Mesenteric fat pad (tissue), 1 donor: ENCODE results near the gene EFHC1. TPM values are rescaled to one million over a fixed set of nuclear protein-coding genes. Genes with fewer than 3 reads are reported as not detected.
A peak's percentile ranks its signal among the peaks of the same experiment; 100 is the strongest.

Experiments used
- DNase-seq: peaks from one replicate; pipeline ENCODE4 v3.0.0-alpha.2; 2020; ENCODE audit warnings: low spot score
- total RNA-seq: library from RNA; stranded (reverse); fragmentation: NEBNext Ultra II Directional; extraction: Animal tissue kit (Norgen Biotek cat#: 25700); gene quantifications from one replicate; pipeline ENCODE4 v1.2.1, GENCODE V29; 2021
- donor health status: DM: yes; HTN: yes; CAD: no.

Gene EFHC1
- total RNA-seq, 1 donor from 2014 or later: 10.4 TPM

- no peak for DNase-seq
These were observed 80.3 kb downstream of the EFHC1 start for GRCh38 chr6:52500238-52501129.

GRCh38 chr6:52502306-52503029, 82.3 kb downstream of the EFHC1 start:
- no peak for DNase-seq

GRCh38 chr6:52503323-52503747, 83.2 kb downstream of the EFHC1 start:
- no peak for DNase-seq

GRCh38 chr6:52503851-52504781, 84.0 kb downstream of the EFHC1 start:
- DNase-seq: peak; percentile 95

- no peak for DNase-seq
These were observed 84.6 kb downstream of the EFHC1 start for GRCh38 chr6:52504782-52505136.

- DNase-seq: no peak
These were observed 85.7 kb downstream of the EFHC1 start for GRCh38 chr6:52505726-52506409.

- no peak for DNase-seq
These were observed 86.3 kb downstream of the EFHC1 start for GRCh38 chr6:52506476-52506875.

- no peak for DNase-seq
These were observed 87.6 kb downstream of the EFHC1 start for GRCh38 chr6:52507557-52508260.

- DNase-seq: no peak
These were observed 88.2 kb downstream of the EFHC1 start for GRCh38 chr6:52508261-52508739.

- no peak for DNase-seq
These were observed 89.4 kb downstream of the EFHC1 start for GRCh38 chr6:52509281-52510212.

- no peak for DNase-seq
These were observed 90.0 kb downstream of the EFHC1 start for GRCh38 chr6:52510213-52510562.

GRCh38 chr6:52511163-52511562, 91.0 kb downstream of the EFHC1 start:
- DNase-seq: no peak

GRCh38 chr6:52511572-52512151, 91.5 kb downstream of the EFHC1 start:
- no peak for DNase-seq

- DNase-seq: no peak
These were observed 92.1 kb downstream of the EFHC1 start for GRCh38 chr6:52512199-52512598.

GRCh38 chr6:52513464-52513863, 93.3 kb downstream of the EFHC1 start:
- DNase-seq: no peak

- no peak for DNase-seq
These were observed 93.8 kb downstream of the EFHC1 start for GRCh38 chr6:52513896-52514295.

- DNase-seq: no peak
These were observed 94.4 kb downstream of the EFHC1 start for GRCh38 chr6:52514514-52514913.

- no peak for DNase-seq
These were observed 95.2 kb downstream of the EFHC1 start for GRCh38 chr6:52515219-52515960.
